Body of pancreas (tissue), 4 donors: Measurements from ENCODE around the gene SAPCD1. TPM values are rescaled to one million over a fixed set of nuclear protein-coding genes. Genes with fewer than 3 reads are reported as not detected.

Experiments
- ATAC-seq: fragments of 150-250 bp; one replicate; pipeline ENCODE4 v1.9.1; 2016
- DNase-seq, 4 donors: peaks; one replicate each; pipeline ENCODE4 v3.0.0-alpha.2; 2019
- H3K27ac ChIP-seq, 4 donors: fragments of 200-600 bp; sonication (generic); 1 replicate in 3 of 4; 2 replicates in 1 of 4; pipeline versions ENCODE4 v1.5.1 to v1.6.1; 2016 to 2019; ENCODE audit warnings: mild to moderate bottlenecking in 1 of 4, mixed read lengths in 1 of 4, moderate library complexity in 1 of 4
- H3K27me3 ChIP-seq, 2 donors: fragments of 200-600 bp; sonication (generic); one replicate each; pipeline ENCODE4 v1.6.0; 2016; ENCODE audit warnings: mild to moderate bottlenecking in 1 of 2
- H3K36me3 ChIP-seq, 2 donors: fragments of 200-600 bp; sonication (generic); replicated peaks in 1 of 2; 2 replicates each; pipeline ENCODE4 v1.5.1; 2016; ENCODE audit warnings: low read depth in 2 of 2; ENCODE audit not compliant: insufficient read depth in 1 of 2
- H3K4me1 ChIP-seq: fragments of 200-600 bp; sonication (generic); one replicate; pipeline ENCODE4 v1.6.0; 2016
- H3K4me3 ChIP-seq, 2 donors: fragments of 200-600 bp; sonication (generic); 1 replicate in 1 of 2; 2 replicates in 1 of 2; pipeline ENCODE4 v1.5.1; 2016 to 2019
- H3K9me3 ChIP-seq, 3 donors: fragments of 200-600 bp; sonication (generic); 1 replicate in 2 of 3; 2 replicates in 1 of 3; pipeline ENCODE4 v1.5.1; 2016
- CTCF ChIP-seq, 7 experiments: fragments of 450-650 bp in 4 of 7; fragments of 200-600 bp in 3 of 7; sonication (generic) in 3 of 7; IDR thresholded peaks; one replicate each; pipeline ENCODE4 v1.5.1; 2016 to 2019; ENCODE audit warnings: antibody characterized with exemption in 7 of 7
- POLR2A ChIP-seq, 3 donors: fragments of 450-650 bp; IDR thresholded peaks; one replicate each; pipeline ENCODE4 v1.6.1; 2016; ENCODE audit warnings: antibody characterized with exemption in 3 of 3, mild to moderate bottlenecking in 2 of 3
- WGBS, 2 donors: methylation state at CpG; one replicate each; pipeline ENCODE4 v1.1.5; 2017; 5-methylcytosine and 5-hydroxymethylcytosine counted together
- intact Hi-C: fragments of 100-400 bp; cut with DNase I; formaldehyde crosslinking; loops from one replicate; pipeline ENCODE4 v1.15.1; 2023
- total RNA-seq, 2 donors: library from RNA; depleted of rRNA; stranded (reverse); fragments of >200 nt; gene quantifications; one replicate each; pipeline ENCODE4 v1.1.0, GENCODE V29; 2016

SAPCD1 gene
- total RNA-seq, 2 donors from 2014 or later: 2.0 to 2.6 TPM

GRCh38 chr6:31769684-31770371 is 7.4 kb downstream of the SAPCD1 start:
- ATAC-seq (peak; percentile 80), DNase-seq (peak; percentile 73 to 86 (median 82))
- Histone ChIP-seq H3K36me3 (no peaks in the 10 kb centered on the region), H3K9me3 (no peaks in the 10 kb centered on the region), H3K4me1 (peaks cover 4% of the 10 kb centered on the region), H3K27ac (no peak overlapping the region), H3K4me3 (no peak overlapping the region), H3K27me3 (no peaks in the 10 kb centered on the region)
- intact Hi-C loops: no loop called here
- no peak for TF ChIP-seq POLR2A (IDR thresholded peaks at IDR 0.05)
- TF ChIP-seq CTCF (IDR thresholded peaks at IDR 0.05): peak; percentile 72 to 87 (median 81)
- WGBS, 2 donors: 43 to 45% methylated on average over 12 of the region's 12 CpGs

DNA sequence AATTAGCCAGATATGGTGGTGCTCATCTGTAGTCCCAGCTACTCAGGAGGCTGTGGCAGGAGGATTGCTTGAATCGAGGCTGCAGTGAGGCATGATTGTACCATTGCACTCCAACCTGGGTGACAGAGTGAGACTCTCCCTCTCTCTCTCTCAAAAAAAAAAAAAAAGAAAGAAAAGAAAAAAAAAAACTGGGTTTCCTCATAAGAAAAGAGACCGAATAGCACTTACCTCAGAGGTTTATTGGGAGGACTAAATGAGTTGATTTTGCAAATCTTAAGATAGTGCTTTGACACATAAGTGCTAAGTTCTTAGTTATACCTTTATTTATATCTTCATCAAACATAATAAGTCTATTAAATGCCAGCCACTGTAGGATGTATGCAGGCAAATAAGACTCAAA is 8.4 kb downstream of the SAPCD1 start:
- H3K27ac ChIP-seq: no peak overlapping the region
- H3K4me1 ChIP-seq: peaks cover 9% of the 10 kb centered on the region
- no peaks in the 10 kb centered on the region for H3K9me3 ChIP-seq
- intact Hi-C loops: no loop called here
- no peak for ATAC-seq
- no peak for DNase-seq
- no peaks in the 10 kb centered on the region for H3K27me3 ChIP-seq
- H3K36me3 ChIP-seq: no peaks in the 10 kb centered on the region
- no peak overlapping the region for H3K4me3 ChIP-seq
- WGBS, 2 donors: 69 to 70% methylated on average over 2 of the region's 2 CpGs
- TF ChIP-seq CTCF (IDR thresholded peaks at IDR 0.05) (no peak), POLR2A (IDR thresholded peaks at IDR 0.05) (no peak)

DNA sequence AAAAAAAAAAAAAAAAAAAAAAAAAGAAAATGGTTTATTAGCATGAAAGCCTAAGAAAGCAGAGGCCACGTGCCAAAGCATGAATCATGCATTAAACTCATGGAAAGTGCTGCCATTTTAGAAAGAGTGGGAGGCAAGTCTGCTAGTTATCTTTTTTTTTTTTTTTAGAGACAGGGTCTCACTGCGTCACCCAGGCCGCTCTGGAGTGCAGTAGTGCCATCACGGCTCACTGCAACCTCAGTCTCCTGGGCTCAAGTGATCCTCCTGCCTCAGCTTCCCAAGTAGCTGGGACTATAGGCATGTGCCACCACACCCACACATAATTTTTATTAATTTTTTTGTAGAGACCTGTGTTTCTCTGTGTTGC is 9.5 kb downstream of the SAPCD1 start:
- Histone ChIP-seq H3K27ac (no peak overlapping the region), H3K4me3 (no peak overlapping the region), H3K36me3 (no peaks in the 10 kb centered on the region), H3K27me3 (no peaks in the 10 kb centered on the region), H3K4me1 (peaks cover 16% of the 10 kb centered on the region), H3K9me3 (no peaks in the 10 kb centered on the region)
- WGBS, 2 donors: 65 to 72% methylated on average over 4 of the region's 4 CpGs
- DNase-seq (no peak), ATAC-seq (no peak)
- intact Hi-C loops: no loop called here
- TF ChIP-seq CTCF (IDR thresholded peaks at IDR 0.05) (no peak), POLR2A (IDR thresholded peaks at IDR 0.05) (no peak)

DNA sequence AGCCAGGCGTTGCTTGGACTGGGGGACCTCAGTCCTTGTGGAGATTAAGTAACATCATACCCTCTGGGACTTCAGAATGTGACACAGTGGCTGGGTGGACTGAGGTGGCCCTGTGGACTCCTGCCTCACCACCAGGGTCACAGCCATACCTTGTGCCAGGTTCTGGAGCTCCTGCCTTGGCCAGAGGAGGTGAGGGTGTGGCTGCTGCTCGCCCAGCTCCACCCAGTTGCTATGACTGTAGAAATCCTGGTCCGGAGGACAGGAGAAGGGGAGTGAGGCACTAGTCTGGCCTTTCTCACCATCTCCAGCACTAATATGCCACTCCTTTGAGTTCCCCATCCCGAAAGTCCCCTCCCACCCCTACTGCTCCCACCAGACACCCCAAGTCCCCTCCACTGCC is 12.7 kb downstream of the SAPCD1 start:
- peak overlapping the region in 1 of 4 donors; percentile 12 for H3K27ac ChIP-seq
- 54 to 56% methylated on average over 4 of the region's 4 CpGs for WGBS, 2 donors
- H3K9me3 ChIP-seq: no peaks in the 10 kb centered on the region
- peaks cover 23% of the 10 kb centered on the region for H3K4me1 ChIP-seq
- H3K36me3 ChIP-seq: peaks cover 4 to 8% of the 10 kb centered on the region in 2 donors
- H3K27me3 ChIP-seq: no peaks in the 10 kb centered on the region
- no peak overlapping the region for H3K4me3 ChIP-seq
- intact Hi-C loops: no loop called here
- no peak for TF ChIP-seq POLR2A (IDR thresholded peaks at IDR 0.05)
- no peak for ATAC-seq
- DNase-seq: peak in 1 of 4 donors; percentile 49

DNA sequence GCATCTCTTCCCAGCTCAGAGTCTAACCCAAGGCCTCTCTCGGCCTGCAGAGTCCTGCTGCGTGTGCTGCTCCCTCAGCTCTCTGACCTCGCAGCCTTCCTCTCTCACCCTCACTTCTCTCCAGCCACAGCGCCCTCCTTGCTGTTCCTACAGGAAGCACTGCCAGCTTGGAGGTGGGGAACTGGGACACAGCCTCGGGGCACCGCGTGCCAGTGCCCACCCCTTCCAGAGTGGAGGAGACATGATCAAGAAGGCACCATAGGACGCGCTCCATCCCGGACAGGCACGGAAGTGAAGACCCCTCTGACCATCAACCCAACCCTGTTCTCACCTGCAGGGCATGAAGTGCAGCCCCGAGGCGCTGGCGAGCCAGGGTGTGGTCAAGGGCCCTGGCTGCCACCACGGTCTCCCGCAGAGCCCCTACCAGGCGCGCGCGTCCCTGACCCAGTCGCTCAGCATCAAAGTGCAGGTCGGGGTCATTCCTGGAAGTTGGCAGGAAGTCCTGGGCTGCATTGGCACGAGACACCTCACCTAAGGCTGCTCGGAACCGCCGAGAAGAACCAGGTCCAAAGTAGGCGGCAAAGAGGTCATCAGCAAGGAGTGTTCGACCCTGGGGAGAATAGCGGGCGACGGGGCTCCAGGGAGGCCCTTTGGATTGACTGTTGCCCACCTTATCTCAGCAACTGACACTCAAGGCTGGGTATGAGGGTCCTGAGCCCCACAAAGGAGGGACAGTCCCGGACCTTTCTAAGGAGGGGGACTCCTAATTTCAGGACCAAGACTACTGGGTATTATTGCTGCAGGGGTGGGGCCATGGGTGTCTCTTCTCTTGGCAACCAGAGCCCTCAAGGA is 13.4 kb downstream of the SAPCD1 start:
- DNase-seq (no peak), ATAC-seq (no peak)
- peak overlapping the region in 1 of 4 donors; percentile 83 for H3K27ac ChIP-seq

More for the DNA sequence above, 13.4 kb downstream of the SAPCD1 start:
- Histone ChIP-seq H3K4me3 (no peak overlapping the region), H3K36me3 (peaks cover 4 to 15% of the 10 kb centered on the region in 2 donors), H3K9me3 (no peaks in the 10 kb centered on the region), H3K27me3 (no peaks in the 10 kb centered on the region), H3K4me1 (peaks cover 23% of the 10 kb centered on the region)
- intact Hi-C loops: no loop called here
- 77 to 88% methylated on average over 14 to 28 of the region's 32 CpGs for WGBS, 2 donors
- no peak for TF ChIP-seq POLR2A (IDR thresholded peaks at IDR 0.05)
- TF ChIP-seq CTCF (IDR thresholded peaks at IDR 0.05): no peak
